ENCODE measurements around the gene NSUN5.

- TF ChIP-seq POLR2A (IDR thresholded peaks at IDR 0.05) (peak in 1 of 3 donors; percentile 20), CTCF (IDR thresholded peaks at IDR 0.05) (peak; percentile 16 to 69 (median 54))
Observed at GRCh38 chr7:73324081-73324845, 15.6 kb upstream of the NSUN5 start.

Measured in body of pancreas (tissue), 4 donors.